ENCODE measurements around the gene ZNF598.

The ZNF598 gene

GRCh38 chr16:2013527-2013926, 3.9 kb upstream of the ZNF598 start:
- TF ChIP-seq, protein P1, sequence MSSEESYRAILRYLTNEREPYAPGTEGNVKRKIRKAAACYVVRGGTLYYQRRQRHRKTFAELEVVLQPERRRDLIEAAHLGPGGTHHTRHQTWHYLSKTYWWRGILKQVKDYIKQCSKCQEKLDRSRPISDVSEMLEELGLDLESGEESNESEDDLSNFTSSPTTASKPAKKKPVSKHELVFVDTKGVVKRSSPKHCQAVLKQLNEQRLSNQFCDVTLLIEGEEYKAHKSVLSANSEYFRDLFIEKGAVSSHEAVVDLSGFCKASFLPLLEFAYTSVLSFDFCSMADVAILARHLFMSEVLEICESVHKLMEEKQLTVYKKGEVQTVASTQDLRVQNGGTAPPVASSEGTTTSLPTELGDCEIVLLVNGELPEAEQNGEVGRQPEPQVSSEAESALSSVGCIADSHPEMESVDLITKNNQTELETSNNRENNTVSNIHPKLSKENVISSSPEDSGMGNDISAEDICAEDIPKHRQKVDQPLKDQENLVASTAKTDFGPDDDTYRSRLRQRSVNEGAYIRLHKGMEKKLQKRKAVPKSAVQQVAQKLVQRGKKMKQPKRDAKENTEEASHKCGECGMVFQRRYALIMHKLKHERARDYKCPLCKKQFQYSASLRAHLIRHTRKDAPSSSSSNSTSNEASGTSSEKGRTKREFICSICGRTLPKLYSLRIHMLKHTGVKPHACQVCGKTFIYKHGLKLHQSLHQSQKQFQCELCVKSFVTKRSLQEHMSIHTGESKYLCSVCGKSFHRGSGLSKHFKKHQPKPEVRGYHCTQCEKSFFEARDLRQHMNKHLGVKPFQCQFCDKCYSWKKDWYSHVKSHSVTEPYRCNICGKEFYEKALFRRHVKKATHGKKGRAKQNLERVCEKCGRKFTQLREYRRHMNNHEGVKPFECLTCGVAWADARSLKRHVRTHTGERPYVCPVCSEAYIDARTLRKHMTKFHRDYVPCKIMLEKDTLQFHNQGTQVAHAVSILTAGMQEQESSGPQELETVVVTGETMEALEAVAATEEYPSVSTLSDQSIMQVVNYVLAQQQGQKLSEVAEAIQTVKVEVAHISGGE (tag by site-specific recombination; conservative IDR thresholded peaks at IDR 0.05; ENCODE audit: low read depth) = no peak
- TF ChIP-seq MYNN (tag by site-specific recombination; IDR thresholded peaks at IDR 0.05; ENCODE audit: borderline replicate concordance) (no peak), PRDM1 (tag by site-specific recombination; IDR thresholded peaks at IDR 0.05) (no peak), ZNF837 (tag by site-specific recombination; IDR thresholded peaks at IDR 0.05) (no peak), ZBTB26 (tag by site-specific recombination; optimal IDR thresholded peaks at IDR 0.05) (no peak), ZNF362 (tag by site-specific recombination; IDR thresholded peaks at IDR 0.05) (no peak), ZNF558 (tag by site-specific recombination; IDR thresholded peaks at IDR 0.05) (no peak), ZNF707 (tag by site-specific recombination; IDR thresholded peaks at IDR 0.05) (no peak), ZNF133 (tag by site-specific recombination; IDR thresholded peaks at IDR 0.05) (no peak), ZNF596 (tag by site-specific recombination; IDR thresholded peaks at IDR 0.05) (no peak), ZNF18 (tag by site-specific recombination; IDR thresholded peaks at IDR 0.05) (no peak), ZNF530 (tag by site-specific recombination; IDR thresholded peaks at IDR 0.05; ENCODE audit: low read depth) (no peak), ZSCAN23 (tag by site-specific recombination; IDR thresholded peaks at IDR 0.05) (no peak), ZNF274 (IDR thresholded peaks at IDR 0.05; ENCODE audit: low read length) (no peak), ZNF274 (tag by site-specific recombination; IDR thresholded peaks at IDR 0.05; ENCODE audit: borderline replicate concordance) (no peak), ZNF830 (tag by site-specific recombination; IDR thresholded peaks at IDR 0.05; ENCODE audit: low read depth) (no peak)
- TF ChIP-seq, protein P2, sequence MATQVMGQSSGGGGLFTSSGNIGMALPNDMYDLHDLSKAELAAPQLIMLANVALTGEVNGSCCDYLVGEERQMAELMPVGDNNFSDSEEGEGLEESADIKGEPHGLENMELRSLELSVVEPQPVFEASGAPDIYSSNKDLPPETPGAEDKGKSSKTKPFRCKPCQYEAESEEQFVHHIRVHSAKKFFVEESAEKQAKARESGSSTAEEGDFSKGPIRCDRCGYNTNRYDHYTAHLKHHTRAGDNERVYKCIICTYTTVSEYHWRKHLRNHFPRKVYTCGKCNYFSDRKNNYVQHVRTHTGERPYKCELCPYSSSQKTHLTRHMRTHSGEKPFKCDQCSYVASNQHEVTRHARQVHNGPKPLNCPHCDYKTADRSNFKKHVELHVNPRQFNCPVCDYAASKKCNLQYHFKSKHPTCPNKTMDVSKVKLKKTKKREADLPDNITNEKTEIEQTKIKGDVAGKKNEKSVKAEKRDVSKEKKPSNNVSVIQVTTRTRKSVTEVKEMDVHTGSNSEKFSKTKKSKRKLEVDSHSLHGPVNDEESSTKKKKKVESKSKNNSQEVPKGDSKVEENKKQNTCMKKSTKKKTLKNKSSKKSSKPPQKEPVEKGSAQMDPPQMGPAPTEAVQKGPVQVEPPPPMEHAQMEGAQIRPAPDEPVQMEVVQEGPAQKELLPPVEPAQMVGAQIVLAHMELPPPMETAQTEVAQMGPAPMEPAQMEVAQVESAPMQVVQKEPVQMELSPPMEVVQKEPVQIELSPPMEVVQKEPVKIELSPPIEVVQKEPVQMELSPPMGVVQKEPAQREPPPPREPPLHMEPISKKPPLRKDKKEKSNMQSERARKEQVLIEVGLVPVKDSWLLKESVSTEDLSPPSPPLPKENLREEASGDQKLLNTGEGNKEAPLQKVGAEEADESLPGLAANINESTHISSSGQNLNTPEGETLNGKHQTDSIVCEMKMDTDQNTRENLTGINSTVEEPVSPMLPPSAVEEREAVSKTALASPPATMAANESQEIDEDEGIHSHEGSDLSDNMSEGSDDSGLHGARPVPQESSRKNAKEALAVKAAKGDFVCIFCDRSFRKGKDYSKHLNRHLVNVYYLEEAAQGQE (tag by site-specific recombination; IDR thresholded peaks at IDR 0.05) = no peak
- TF ChIP-seq, protein P3, sequence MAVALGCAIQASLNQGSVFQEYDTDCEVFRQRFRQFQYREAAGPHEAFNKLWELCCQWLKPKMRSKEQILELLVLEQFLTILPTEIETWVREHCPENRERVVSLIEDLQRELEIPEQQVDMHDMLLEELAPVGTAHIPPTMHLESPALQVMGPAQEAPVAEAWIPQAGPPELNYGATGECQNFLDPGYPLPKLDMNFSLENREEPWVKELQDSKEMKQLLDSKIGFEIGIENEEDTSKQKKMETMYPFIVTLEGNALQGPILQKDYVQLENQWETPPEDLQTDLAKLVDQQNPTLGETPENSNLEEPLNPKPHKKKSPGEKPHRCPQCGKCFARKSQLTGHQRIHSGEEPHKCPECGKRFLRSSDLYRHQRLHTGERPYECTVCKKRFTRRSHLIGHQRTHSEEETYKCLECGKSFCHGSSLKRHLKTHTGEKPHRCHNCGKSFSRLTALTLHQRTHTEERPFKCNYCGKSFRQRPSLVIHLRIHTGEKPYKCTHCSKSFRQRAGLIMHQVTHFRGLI (tag by site-specific recombination; IDR thresholded peaks at IDR 0.05) = no peak
- TF ChIP-seq, protein P4, sequence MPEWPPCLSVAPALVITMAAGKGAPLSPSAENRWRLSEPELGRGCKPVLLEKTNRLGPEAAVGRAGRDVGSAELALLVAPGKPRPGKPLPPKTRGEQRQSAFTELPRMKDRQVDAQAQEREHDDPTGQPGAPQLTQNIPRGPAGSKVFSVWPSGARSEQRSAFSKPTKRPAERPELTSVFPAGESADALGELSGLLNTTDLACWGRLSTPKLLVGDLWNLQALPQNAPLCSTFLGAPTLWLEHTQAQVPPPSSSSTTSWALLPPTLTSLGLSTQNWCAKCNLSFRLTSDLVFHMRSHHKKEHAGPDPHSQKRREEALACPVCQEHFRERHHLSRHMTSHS (tag by site-specific recombination; IDR thresholded peaks at IDR 0.05) = no peak
- TF ChIP-seq, protein P5, sequence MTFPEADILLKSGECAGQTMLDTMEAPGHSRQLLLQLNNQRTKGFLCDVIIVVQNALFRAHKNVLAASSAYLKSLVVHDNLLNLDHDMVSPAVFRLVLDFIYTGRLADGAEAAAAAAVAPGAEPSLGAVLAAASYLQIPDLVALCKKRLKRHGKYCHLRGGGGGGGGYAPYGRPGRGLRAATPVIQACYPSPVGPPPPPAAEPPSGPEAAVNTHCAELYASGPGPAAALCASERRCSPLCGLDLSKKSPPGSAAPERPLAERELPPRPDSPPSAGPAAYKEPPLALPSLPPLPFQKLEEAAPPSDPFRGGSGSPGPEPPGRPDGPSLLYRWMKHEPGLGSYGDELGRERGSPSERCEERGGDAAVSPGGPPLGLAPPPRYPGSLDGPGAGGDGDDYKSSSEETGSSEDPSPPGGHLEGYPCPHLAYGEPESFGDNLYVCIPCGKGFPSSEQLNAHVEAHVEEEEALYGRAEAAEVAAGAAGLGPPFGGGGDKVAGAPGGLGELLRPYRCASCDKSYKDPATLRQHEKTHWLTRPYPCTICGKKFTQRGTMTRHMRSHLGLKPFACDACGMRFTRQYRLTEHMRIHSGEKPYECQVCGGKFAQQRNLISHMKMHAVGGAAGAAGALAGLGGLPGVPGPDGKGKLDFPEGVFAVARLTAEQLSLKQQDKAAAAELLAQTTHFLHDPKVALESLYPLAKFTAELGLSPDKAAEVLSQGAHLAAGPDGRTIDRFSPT (tag by site-specific recombination; IDR thresholded peaks at IDR 0.05) = no peak
- H3K9me3 ChIP-seq (ENCODE audit: control insufficient read depth, insufficient read depth, low read depth, low read length) = no peaks in the 10 kb centered on the region
- H3K36me3 ChIP-seq (ENCODE audit: control insufficient read depth in 2 of 2, insufficient read depth in 1 of 2, low read length in 2 of 2) = peaks cover 0 to under 1% of the 10 kb centered on the region in 2 experiments; a peak in 1 of 3 replicates
- ChIA-PET CTCF (interaction anchor here (1.1 to 2.5 kb wide), 3 partner anchors 9 to 138 kb away, joined by 3 to 11 read pairs (median 11); no protein-coding TSS in a partner anchor), POLR2A (interaction anchor here (1.9 kb wide), 1 partner anchor 49 kb away, joined by 5 read pairs; the partner anchor contains the start of gene RPS2)
- H3K4me3 ChIP-seq (ENCODE audit: low read depth, low read length) = no peak overlapping the region
- H3K27ac ChIP-seq (ENCODE audit: extremely low read depth, low read depth, low read length) = no peak overlapping the region
- peaks cover 9% of the 10 kb centered on the region for H3K4me1 ChIP-seq (ENCODE audit: control insufficient read depth, insufficient read depth, low read length)
